Measurements from ENCODE around the gene RNU6-9.
"Not testable (repeated sequence)": the region's sequence is repeated elsewhere in the genome, so short reads cannot be mapped to it uniquely, and the experiment has no call there.

RNU6-9 gene

DNA sequence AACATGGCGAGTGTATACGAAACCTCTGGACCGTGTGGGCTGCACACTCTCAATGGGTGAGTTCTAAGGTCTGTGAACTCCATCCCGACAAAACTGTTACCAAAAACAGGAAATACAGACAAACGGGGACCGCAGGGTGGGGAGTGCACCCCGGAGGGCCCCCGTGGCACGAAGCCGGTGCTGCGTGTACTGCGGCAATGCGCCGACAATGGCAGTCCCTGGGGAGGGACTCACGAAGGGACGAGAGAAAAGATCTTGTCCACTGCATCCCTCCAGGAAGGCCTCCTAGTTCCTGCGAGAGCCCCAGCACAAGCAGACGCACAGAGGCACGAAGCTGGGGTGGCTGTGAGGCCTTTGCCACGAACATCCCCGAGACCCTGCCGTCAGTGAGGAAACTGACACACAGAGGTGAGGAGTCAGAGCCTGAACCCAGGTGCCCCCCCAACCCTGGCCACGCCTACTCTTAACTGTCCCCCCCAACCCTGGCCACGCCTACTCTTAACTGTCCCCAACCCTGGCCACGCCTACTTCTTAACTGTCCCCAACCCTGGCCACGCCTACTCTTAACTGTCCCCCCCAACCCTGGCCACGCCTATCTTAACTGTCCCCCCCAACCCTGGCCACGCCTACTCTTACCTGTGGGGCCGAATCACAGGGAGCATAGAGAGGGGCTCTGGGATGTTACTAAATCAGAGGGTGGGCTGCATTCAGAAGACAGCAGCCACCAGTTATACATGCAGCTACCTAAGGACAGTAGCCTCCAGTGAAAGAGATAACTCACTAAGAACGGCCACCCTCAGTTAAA, 4.5 kb upstream of the RNU6-9 start:
- no peak for DNase-seq (ENCODE audit: low read depth, low spot score)
- no peak overlapping the region for H3K27ac ChIP-seq
- TF ChIP-seq POLR2AphosphoS5 (IDR thresholded peaks at IDR 0.05; ENCODE audit: borderline replicate concordance, low read depth, low read length) (no peak), FOXP2 (optimal IDR thresholded peaks at IDR 0.05; ENCODE audit: control extremely low read depth, extremely low read length, insufficient read depth) (no peak), EZH2 (IDR thresholded peaks at IDR 0.05) (no peak)
- H3K9ac ChIP-seq (ENCODE audit: insufficient read length): no peak overlapping the region
- no peak overlapping the region for H3K4me3 ChIP-seq
- H3K9me3 ChIP-seq (ENCODE audit: low read depth, low read length): no peaks in the 10 kb centered on the region
- peaks cover 37% of the 10 kb centered on the region; the same call in 1 of the 2 replicates for H3K36me3 ChIP-seq (ENCODE audit: insufficient read depth, low read length)

DNA sequence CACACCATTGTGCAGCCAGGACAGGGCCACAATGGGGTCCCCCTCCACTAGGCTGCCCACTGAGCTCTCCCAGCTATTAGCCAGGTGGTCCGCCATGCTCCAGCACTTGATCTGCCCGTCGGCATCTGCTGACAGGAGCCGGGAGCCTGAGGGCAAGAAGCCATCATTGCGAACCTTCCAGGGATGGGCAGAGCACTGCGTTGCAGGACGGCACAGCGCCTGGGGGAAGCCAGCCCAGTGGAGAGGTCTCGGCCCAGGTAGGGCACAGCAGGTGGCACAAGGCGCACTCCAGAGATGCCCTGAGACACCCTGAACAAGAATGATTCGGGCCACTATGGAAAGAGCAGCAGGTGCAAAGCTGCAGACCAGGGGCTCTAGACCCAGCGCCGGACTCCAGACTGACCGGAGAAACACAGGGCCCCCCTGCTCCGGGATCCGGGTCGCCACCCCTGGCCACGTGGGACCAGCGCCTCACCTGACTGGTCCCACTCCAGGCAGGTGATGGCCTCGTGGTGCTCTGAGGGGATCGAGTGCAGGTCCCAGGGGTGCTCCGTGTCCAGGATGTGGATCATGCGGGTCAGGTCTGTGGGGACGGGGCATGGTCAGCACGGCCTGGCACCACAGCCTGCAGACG, 3.5 kb upstream of the RNU6-9 start:
- peaks cover 37% of the 10 kb centered on the region; the same call in 1 of the 2 replicates for H3K36me3 ChIP-seq (ENCODE audit: insufficient read depth, low read length)
- H3K9ac ChIP-seq (ENCODE audit: insufficient read length): no peak overlapping the region
- TF ChIP-seq FOXP2 (optimal IDR thresholded peaks at IDR 0.05; ENCODE audit: control extremely low read depth, extremely low read length, insufficient read depth): no peak
- TF ChIP-seq POLR2AphosphoS5 (IDR thresholded peaks at IDR 0.05; ENCODE audit: borderline replicate concordance, low read depth, low read length): no peak
- no peak for TF ChIP-seq EZH2 (IDR thresholded peaks at IDR 0.05)
- H3K27ac ChIP-seq: no peak overlapping the region
- no peak overlapping the region for H3K4me3 ChIP-seq
- DNase-seq (ENCODE audit: low read depth, low spot score): no peak
- H3K9me3 ChIP-seq (ENCODE audit: low read depth, low read length): no peaks in the 10 kb centered on the region

DNA sequence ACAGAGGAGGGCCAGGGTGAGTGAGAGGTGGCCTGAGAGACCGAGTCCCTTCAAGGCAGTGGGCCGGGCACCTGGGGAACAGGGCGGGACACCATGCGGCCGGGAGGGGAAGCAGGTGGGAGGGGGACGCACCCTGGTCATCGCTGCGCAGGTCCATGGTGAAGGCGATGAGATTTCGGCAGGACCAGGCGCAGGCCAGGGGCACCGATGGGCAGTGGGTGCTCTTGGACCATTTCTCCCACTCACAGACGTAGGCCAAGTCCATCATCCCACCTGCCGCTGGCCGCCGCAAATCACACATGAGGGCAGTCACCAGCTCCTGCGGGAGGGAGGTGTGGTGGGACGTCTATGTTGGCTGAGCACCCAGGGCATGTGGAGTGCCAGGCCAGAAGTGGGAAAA, 2.5 kb upstream of the RNU6-9 start:
- Histone ChIP-seq H3K36me3 (ENCODE audit: insufficient read depth, low read length) (peaks cover 32% of the 10 kb centered on the region; the same call in 1 of the 2 replicates), H3K4me3 (no peak overlapping the region), H3K9ac (ENCODE audit: insufficient read length) (no peak overlapping the region), H3K9me3 (ENCODE audit: low read depth, low read length) (no peaks in the 10 kb centered on the region), H3K27ac (0 out of 2 replicates have a peak overlapping the region, but pooled peaks have one; percentile 25)
- TF ChIP-seq POLR2AphosphoS5 (IDR thresholded peaks at IDR 0.05; ENCODE audit: borderline replicate concordance, low read depth, low read length): no peak
- TF ChIP-seq FOXP2 (optimal IDR thresholded peaks at IDR 0.05; ENCODE audit: control extremely low read depth, extremely low read length, insufficient read depth): no peak
- no peak for TF ChIP-seq EZH2 (IDR thresholded peaks at IDR 0.05)
- DNase-seq (ENCODE audit: low read depth, low spot score): no peak

DNA sequence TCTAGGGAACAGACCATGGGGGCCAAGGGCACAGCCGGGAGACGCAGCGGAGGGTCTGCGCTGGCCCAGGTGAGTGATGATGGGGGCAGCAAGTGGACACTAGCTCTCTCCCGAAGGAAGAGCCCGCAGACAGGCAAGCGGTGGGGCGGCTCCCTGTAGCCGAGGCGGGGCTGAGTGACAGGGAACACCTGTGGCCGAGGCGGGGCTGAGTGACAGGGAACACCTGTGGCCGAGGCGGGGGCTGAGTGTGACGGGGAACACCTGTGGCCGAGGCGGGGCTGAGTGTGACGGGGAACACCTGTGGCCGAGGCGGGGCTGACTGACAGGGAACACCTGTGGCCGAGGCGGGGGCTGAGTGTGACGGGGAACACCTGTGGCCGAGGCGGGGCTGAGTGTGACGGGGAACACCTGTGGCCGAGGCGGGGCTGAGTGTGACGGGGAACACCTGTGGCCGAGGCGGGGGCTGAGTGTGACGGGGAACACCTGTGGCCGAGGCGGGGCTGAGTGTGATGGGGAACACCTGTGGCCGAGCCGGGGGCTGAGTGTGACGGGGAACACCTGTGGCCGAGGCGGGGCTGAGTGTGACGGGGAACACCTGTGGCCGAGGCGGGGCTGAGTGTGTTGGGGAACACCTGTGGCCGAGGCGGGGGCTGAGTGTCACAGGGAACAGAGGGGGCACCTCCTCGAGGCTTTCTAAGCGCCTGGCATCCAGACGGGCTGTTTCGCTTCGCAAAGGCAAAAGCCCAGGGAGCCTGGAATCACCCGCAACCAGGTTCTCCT, 1.7 kb upstream of the RNU6-9 start:
- Histone ChIP-seq H3K9ac (ENCODE audit: insufficient read length) (peak overlapping the region; percentile 98), H3K27ac (0 out of 2 replicates have a peak overlapping the region, but pooled peaks have one; percentile 99), H3K36me3 (ENCODE audit: insufficient read depth, low read length) (peaks cover 25% of the 10 kb centered on the region; the same call in 1 of the 2 replicates), H3K4me3 (peak overlapping the region; percentile 97)
- H3K9me3 ChIP-seq (ENCODE audit: low read depth, low read length); DNase-seq (ENCODE audit: low read depth, low spot score): not testable (repeated sequence)

DNA sequence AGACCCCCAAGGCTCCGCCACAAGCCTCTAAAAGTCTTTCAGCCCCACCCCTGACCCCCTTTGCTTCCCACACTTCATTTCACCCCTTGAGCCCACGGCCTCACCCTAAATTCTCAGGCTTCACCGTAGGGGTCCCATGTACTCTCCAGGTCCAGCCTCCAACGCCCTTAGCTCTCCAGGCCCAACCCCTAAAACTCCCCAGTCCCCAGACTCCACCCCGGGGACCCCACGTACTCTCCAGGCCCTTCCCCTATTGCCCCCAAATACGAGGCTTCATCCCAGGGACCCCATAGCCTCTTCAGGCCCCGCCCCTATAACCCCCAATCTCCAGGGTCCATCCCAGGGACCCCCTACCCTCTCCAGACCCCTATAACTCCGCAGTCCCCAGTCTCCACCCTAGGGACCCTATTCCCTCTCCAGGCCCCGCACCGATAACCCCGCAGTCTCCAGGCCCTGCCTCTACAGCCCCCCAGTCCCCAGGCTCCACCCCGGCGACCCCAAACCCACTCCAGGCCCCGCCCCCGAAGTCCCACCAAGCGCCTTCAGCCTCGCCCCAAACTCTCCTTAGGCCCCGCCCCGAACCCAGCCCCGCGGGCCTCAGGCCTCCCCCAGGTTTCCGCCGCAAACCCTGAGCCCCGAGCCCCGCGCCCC, 916 bp upstream of the RNU6-9 start:
- TF ChIP-seq POLR2AphosphoS5 (IDR thresholded peaks at IDR 0.05; ENCODE audit: borderline replicate concordance, low read depth, low read length) (no peak), FOXP2 (optimal IDR thresholded peaks at IDR 0.05; ENCODE audit: control extremely low read depth, extremely low read length, insufficient read depth) (no peak), EZH2 (IDR thresholded peaks at IDR 0.05) (no peak)
- DNase-seq (ENCODE audit: low read depth, low spot score): no peak
- Histone ChIP-seq H3K36me3 (ENCODE audit: insufficient read depth, low read length) (peaks cover 17% of the 10 kb centered on the region; the same call in 1 of the 2 replicates), H3K4me3 (peak overlapping the region; percentile 97), H3K27ac (peak overlapping the region; percentile 99), H3K9ac (ENCODE audit: insufficient read length) (peak overlapping the region; percentile 98), H3K9me3 (ENCODE audit: low read depth, low read length) (no peaks in the 10 kb centered on the region)

DNA sequence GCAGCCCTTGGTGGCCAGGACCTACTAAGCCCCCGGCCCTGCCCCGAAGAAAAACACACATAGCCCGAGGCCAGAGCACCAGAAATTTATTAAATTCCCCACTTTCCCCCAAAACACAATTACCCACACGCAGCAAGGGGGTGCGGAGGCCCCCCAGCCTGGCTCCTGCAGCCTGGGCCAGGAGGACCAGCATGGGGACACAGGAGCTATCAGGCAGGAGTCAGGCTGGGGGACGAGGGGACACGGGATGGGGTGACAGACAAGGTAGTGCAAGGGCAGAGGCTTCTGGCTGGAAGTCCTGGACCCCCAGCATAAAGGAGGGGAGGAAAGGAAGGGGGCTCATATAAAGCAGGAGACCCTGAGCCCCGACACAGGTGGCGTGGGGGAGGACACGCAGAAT, 3.1 kb downstream of the RNU6-9 start:
- Histone ChIP-seq H3K9me3 (ENCODE audit: low read depth, low read length) (no peaks in the 10 kb centered on the region), H3K9ac (ENCODE audit: insufficient read length) (no peak overlapping the region), H3K4me3 (no peak overlapping the region), H3K27ac (no peak overlapping the region), H3K36me3 (ENCODE audit: insufficient read depth, low read length) (no peaks in the 10 kb centered on the region; the same call in 1 of the 2 replicates)
- no peak for DNase-seq (ENCODE audit: low read depth, low spot score)
- no peak for TF ChIP-seq FOXP2 (optimal IDR thresholded peaks at IDR 0.05; ENCODE audit: control extremely low read depth, extremely low read length, insufficient read depth)
- no peak for TF ChIP-seq EZH2 (IDR thresholded peaks at IDR 0.05)
- TF ChIP-seq POLR2AphosphoS5 (IDR thresholded peaks at IDR 0.05; ENCODE audit: borderline replicate concordance, low read depth, low read length): no peak

DNA sequence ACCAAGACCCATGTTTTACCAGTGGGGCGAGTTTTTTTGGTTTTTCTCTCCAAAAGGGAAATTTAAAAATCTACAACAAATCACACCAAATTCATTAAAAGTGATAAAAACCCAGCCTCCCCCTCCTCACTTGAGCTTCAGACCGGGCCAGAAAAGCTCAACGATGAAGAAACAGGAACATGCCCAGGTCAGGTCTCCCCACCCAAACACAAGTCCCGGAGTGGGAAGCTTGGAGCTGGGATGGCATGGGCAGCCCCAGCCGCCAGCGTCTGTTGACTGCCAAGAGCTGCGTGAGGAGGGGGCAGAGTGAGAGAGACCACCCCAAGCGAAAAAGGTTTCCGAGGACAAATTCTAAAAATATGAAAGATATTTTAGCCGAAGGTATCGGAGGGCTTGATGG, 3.7 kb downstream of the RNU6-9 start:
- DNase-seq (ENCODE audit: low read depth, low spot score): no peak
- H3K36me3 ChIP-seq (ENCODE audit: insufficient read depth, low read length): no peaks in the 10 kb centered on the region; the same call in 1 of the 2 replicates
- no peak overlapping the region for H3K4me3 ChIP-seq
- no peaks in the 10 kb centered on the region for H3K9me3 ChIP-seq (ENCODE audit: low read depth, low read length)
- no peak for TF ChIP-seq EZH2 (IDR thresholded peaks at IDR 0.05)
- TF ChIP-seq POLR2AphosphoS5 (IDR thresholded peaks at IDR 0.05; ENCODE audit: borderline replicate concordance, low read depth, low read length): no peak
- TF ChIP-seq FOXP2 (optimal IDR thresholded peaks at IDR 0.05; ENCODE audit: control extremely low read depth, extremely low read length, insufficient read depth): no peak
- H3K9ac ChIP-seq (ENCODE audit: insufficient read length): no peak overlapping the region
- no peak overlapping the region for H3K27ac ChIP-seq
